Esophagus squamous epithelium (tissue), 5 donors: ENCODE measurements around the gene CDH20. TPM values are rescaled to one million over a fixed set of nuclear protein-coding genes. Genes with fewer than 3 reads are reported as not detected.

Experiments used
- DNase-seq: peaks from one replicate; lab custom pipeline; 2025; lab: John Stamatoyannopoulos, UW
- H3K27ac ChIP-seq, 4 donors: fragments of 200-600 bp; sonication (generic); one replicate each; pipeline ENCODE4 v1.5.1; 2016 to 2019; ENCODE audit warnings: mild to moderate bottlenecking in 1 of 4
- H3K27me3 ChIP-seq, 4 donors: fragments of 200-600 bp; sonication (generic); 1 replicate in 3 of 4; 2 replicates in 1 of 4; pipeline versions ENCODE4 v1.5.1 to v1.6.0; 2017 to 2021; ENCODE audit warnings: antibody characterized with exemption in 1 of 4
- H3K36me3 ChIP-seq, 3 donors: fragments of 200-600 bp; sonication (generic); one replicate each; pipeline ENCODE4 v1.5.1; 2016 to 2019
- H3K4me1 ChIP-seq, 3 donors: fragments of 200-600 bp; sonication (generic); one replicate each; pipeline ENCODE4 v1.5.1; 2017 to 2019
- H3K4me3 ChIP-seq, 4 donors: fragments of 200-600 bp; sonication (generic); 1 replicate in 3 of 4; 2 replicates in 1 of 4; pipeline ENCODE4 v1.5.1; 2016 to 2019; ENCODE audit warnings: mild to moderate bottlenecking in 2 of 4, moderate library complexity in 1 of 4
- H3K9me3 ChIP-seq, 3 donors: fragments of 200-600 bp; sonication (generic); one replicate each; pipeline ENCODE4 v1.5.1; 2016 to 2019
- POLR2A ChIP-seq, 4 donors: fragments of 450-650 bp; IDR thresholded peaks; one replicate each; pipeline ENCODE4 v1.6.1; 2017; ENCODE audit warnings: antibody characterized with exemption in 4 of 4, mild to moderate bottlenecking in 4 of 4, moderate library complexity in 3 of 4
- WGBS, 2 donors: methylation state at CpG; one replicate each; pipeline ENCODE4 v1.1.5; 2018; 5-methylcytosine and 5-hydroxymethylcytosine counted together
- intact Hi-C: fragments of 100-400 bp; cut with DNase I; formaldehyde crosslinking; loops from one replicate; pipeline ENCODE4 v1.15.0; 2022
- total RNA-seq, 4 donors: library from RNA; depleted of rRNA; stranded (reverse); fragments of >200 nt; gene quantifications; one replicate each; pipeline ENCODE4 v1.1.0, GENCODE V29; 2016
- TF ChIP-seq, protein P1 (sequence below), 6 experiments: fragments of 450-650 bp in 4 of 6; fragments of 200-600 bp in 2 of 6; sonication (generic) in 2 of 6; IDR thresholded peaks; one replicate each; pipeline ENCODE4 v1.5.1; 2016 to 2019; ENCODE audit warnings: antibody characterized with exemption in 6 of 6, mild to moderate bottlenecking in 4 of 6, moderate library complexity in 4 of 6
- donor health status: DM: yes; HTN: yes; CAD: no.

The CDH20 gene
- total RNA-seq, 4 donors from 2014 or later, result 0.23 to 3.4 TPM; not detected in 2

DNA sequence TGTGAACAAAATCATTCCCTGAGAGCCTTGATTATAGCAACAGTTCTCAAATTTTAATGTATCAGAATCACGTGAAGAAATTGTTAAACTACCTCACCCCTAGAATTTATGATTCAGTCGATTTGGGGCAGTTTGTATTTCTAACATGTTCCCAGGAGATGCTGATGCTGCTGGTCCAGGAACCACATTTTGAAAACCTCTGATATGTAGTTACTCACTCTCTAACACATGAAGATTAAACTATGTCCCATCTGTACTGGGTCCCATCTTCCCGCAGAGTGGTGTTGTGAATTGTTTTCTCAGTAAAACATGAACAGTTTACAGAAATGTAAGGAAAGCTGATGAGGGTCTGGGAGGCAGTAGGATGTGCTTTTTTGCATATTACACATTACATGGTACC is 223.1 kb downstream of the CDH20 start:
- no peaks in the 10 kb centered on the region for H3K9me3 ChIP-seq
- no peak for DNase-seq

DNA sequence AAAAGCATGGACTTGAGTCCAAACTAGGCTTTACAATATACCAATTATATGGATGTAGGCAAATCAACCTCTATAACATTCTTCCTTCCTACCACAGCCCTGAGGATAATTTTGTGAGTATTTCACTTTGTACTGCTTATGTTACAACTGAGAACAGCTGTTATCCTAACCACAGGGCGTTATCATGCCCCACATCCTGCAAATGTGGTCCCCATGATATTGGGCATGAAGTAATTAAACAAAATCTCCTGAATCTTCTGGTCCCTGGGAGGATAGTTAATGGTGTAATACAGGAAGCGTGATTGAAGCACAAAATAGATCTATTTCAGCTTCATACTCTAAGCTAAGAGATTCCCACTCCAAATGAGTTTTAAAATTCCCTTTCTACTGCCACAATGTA is 223.6 kb downstream of the CDH20 start:
- H3K4me3 ChIP-seq, result no peak overlapping the region
- WGBS, 2 donors, result 54 to 57% methylated on average over 2 of the region's 2 CpGs
- TF ChIP-seq POLR2A (IDR thresholded peaks at IDR 0.05), result no peak
- TF ChIP-seq, protein P1, sequence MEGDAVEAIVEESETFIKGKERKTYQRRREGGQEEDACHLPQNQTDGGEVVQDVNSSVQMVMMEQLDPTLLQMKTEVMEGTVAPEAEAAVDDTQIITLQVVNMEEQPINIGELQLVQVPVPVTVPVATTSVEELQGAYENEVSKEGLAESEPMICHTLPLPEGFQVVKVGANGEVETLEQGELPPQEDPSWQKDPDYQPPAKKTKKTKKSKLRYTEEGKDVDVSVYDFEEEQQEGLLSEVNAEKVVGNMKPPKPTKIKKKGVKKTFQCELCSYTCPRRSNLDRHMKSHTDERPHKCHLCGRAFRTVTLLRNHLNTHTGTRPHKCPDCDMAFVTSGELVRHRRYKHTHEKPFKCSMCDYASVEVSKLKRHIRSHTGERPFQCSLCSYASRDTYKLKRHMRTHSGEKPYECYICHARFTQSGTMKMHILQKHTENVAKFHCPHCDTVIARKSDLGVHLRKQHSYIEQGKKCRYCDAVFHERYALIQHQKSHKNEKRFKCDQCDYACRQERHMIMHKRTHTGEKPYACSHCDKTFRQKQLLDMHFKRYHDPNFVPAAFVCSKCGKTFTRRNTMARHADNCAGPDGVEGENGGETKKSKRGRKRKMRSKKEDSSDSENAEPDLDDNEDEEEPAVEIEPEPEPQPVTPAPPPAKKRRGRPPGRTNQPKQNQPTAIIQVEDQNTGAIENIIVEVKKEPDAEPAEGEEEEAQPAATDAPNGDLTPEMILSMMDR (IDR thresholded peaks at IDR 0.05), result no peak
- peaks cover 0 to under 1% (median 0%) of the 10 kb centered on the region in 3 donors for H3K4me1 ChIP-seq
- no peak overlapping the region for H3K27ac ChIP-seq
- DNase-seq, result no peak
- H3K9me3 ChIP-seq, result no peaks in the 10 kb centered on the region
- H3K36me3 ChIP-seq, result no peaks in the 10 kb centered on the region
- H3K27me3 ChIP-seq, result no peaks in the 10 kb centered on the region
- intact Hi-C loops, result no loop called here

More for the DNA sequence above, 223.1 kb downstream of the CDH20 start:
- Histone ChIP-seq H3K4me1 (peaks cover 0 to 5% (median 0%) of the 10 kb centered on the region in 3 donors), H3K4me3 (no peak overlapping the region), H3K27me3 (no peaks in the 10 kb centered on the region), H3K36me3 (no peaks in the 10 kb centered on the region), H3K27ac (no peak overlapping the region)
- no peak for TF ChIP-seq POLR2A (IDR thresholded peaks at IDR 0.05)
- TF ChIP-seq, protein P1 (IDR thresholded peaks at IDR 0.05), result no peak
- 81 to 82% methylated on average over 3 of the region's 3 CpGs for WGBS, 2 donors
- intact Hi-C loops, result no loop called here

DNA sequence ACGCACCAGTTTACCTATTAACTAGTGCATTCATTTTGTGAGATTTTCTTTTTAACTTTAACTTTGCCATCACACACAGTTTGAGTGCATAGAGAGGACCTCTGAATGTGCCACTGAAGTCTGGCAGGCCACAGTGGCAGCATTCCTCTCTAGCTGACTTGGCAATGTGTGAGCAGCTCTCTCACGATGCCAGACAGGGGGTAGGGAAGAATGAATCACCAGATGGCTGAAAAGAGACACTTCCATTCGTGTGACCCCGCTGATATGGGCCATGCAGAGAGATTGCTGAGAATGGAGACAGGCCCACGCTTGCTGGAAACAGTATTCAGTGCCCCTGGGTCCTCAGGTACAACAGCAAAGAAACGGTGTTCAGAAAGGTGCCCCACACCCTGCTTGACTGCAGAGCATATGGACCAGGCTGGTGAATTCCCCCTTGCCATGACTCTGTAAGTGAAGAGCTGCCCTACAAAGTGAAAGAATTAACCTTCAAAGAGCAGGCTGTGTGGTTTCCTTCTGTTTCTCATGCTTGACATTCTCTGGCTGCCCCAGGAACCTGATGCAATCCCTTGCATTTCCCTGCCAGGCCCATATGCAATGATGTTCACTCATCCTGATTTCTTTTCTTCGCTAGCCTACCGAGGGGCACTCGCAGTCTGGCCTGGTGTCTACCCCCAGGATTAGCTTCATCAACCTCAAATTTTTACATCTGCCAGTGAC is 236.1 kb downstream of the CDH20 start:
- 59 to 62% methylated on average over 8 to 9 of the region's 9 CpGs for WGBS, 2 donors
- Histone ChIP-seq H3K4me1 (no peaks in the 10 kb centered on the region), H3K27ac (no peak overlapping the region), H3K9me3 (no peaks in the 10 kb centered on the region), H3K4me3 (no peak overlapping the region), H3K36me3 (no peaks in the 10 kb centered on the region), H3K27me3 (no peaks in the 10 kb centered on the region)
- TF ChIP-seq POLR2A (IDR thresholded peaks at IDR 0.05), result no peak
- TF ChIP-seq, protein P1 (IDR thresholded peaks at IDR 0.05), result no peak
- intact Hi-C loops, result no loop called here
- no peak for DNase-seq

DNA sequence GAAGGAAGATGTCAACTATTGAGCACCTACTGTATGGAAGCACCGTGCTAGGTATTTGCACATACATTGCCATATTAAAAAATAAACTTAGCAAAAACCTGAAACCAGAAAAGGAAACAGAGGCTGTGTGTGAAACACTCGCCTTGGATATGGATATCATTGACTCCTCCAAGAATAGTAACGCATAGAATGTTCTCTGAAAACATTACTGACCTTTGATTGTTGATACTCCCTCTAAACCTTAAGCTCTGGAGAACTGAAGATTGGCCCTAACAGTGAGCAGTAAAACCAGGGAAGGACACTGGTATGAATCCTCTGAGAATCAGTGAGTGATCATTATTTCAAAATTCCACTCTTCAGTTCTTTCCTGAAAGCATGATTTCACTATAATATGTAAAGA is 236.8 kb downstream of the CDH20 start:
- intact Hi-C loops, result loop anchor here (10.0 kb wide), 1 partner anchor 555 kb away; no protein-coding TSS in a partner anchor
- TF ChIP-seq POLR2A (IDR thresholded peaks at IDR 0.05), result no peak
- TF ChIP-seq, protein P1 (IDR thresholded peaks at IDR 0.05), result no peak
- Histone ChIP-seq H3K9me3 (no peaks in the 10 kb centered on the region), H3K4me1 (no peaks in the 10 kb centered on the region), H3K36me3 (no peaks in the 10 kb centered on the region), H3K27ac (no peak overlapping the region), H3K4me3 (no peak overlapping the region), H3K27me3 (no peaks in the 10 kb centered on the region)
- no peak for DNase-seq
- 62 to 65% methylated on average over 3 of the region's 3 CpGs for WGBS, 2 donors

DNA sequence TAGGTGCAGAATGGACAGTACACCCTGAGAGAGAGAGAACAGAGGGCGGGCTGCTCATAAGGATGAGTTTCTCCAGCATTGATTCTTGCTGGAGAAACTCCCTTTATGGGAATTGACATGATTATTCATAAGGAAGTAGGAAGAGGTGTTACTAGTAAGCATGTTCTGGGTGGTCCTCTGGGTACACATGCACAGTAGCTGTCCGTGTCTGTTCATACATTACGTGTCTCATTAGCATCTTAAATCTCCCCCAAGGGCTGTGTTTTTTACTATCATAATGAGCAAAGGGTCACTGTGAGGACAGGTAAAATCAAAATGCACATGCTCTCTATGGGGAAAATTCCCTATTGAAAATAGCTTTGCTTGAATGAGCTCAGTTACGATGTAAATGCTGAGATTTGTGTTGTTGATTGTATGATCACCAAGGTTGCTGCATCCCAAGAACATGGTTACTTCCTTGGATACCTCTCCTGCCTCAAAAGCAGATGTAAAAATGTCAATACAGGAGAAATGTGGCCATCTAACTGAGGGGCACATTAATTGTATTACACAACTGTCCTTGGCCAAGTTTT is 238.9 kb downstream of the CDH20 start:
- WGBS, 2 donors, result 79 to 88% methylated on average over 4 of the region's 4 CpGs
- H3K9me3 ChIP-seq, result no peaks in the 10 kb centered on the region
- intact Hi-C loops, result loop anchor here (10.0 kb wide), 1 partner anchor 553 kb away; no protein-coding TSS in a partner anchor
- no peaks in the 10 kb centered on the region for H3K36me3 ChIP-seq
- no peak overlapping the region for H3K27ac ChIP-seq
- peaks cover 0 to 1% (median 0%) of the 10 kb centered on the region in 4 donors for H3K27me3 ChIP-seq
- no peak overlapping the region for H3K4me3 ChIP-seq
- DNase-seq, result no peak
- no peaks in the 10 kb centered on the region for H3K4me1 ChIP-seq
- TF ChIP-seq POLR2A (IDR thresholded peaks at IDR 0.05), result no peak
- TF ChIP-seq, protein P1 (IDR thresholded peaks at IDR 0.05), result no peak
